ENCODE results near the gene SEC16A. TPM values are rescaled to one million over a fixed set of nuclear protein-coding genes. Genes with fewer than 3 reads are reported as not detected.

The SEC16A gene
- 56.2 and 64.3 TPM in 2 replicates for total RNA-seq

GRCh38 chr9:136482793-136483588, at the start of gene SEC16A:
SEC16A (minus strand) TSS chr9:136483040; CDS start chr9:136477615, 5,425 bp downstream.

GRCh38 chr9:136439481-136440408, 43.1 kb downstream of the SEC16A start, which contains the start of gene INPP5E:
INPP5E (minus strand) TSS chr9:136439845; CDS start chr9:136439419, 426 bp downstream.

GRCh38 chr9:136410500-136411287, 72.1 kb downstream of the SEC16A start, which contains the start of the genes ENTR1 and PMPCA:
ENTR1 (minus strand) TSS chr9:136410614; CDS start chr9:136410397, 217 bp downstream.
PMPCA (plus strand) TSS chr9:136410658; CDS start chr9:136410669, 11 bp downstream.

GRCh38 chr9:136400038-136400834, 82.6 kb downstream of the SEC16A start, which contains the start of gene SNAPC4:
SNAPC4 (minus strand) TSS chr9:136400170; CDS start chr9:136398428, 1,742 bp downstream.

Other genes starting within 250 kb of the SEC16A start
- gene QSOX2, start 237.2 kb downstream of the SEC16A start, total RNA-seq: 7.6 and 8.7 TPM in 2 replicates
- 0.05 TPM in 1 of 2 replicates, not detected in the other for gene CCDC187, start 178.9 kb downstream of the SEC16A start, total RNA-seq
- gene GPSM1, start 155.5 kb downstream of the SEC16A start, total RNA-seq: 24.2 and 27.2 TPM in 2 replicates
- gene DNLZ, start 119.3 kb downstream of the SEC16A start, total RNA-seq: 17.0 and 29.6 TPM in 2 replicates
- gene CARD9, start 109.4 kb downstream of the SEC16A start, total RNA-seq: 0.31 and 0.88 TPM in 2 replicates
- gene SNAPC4, start 82.9 kb downstream of the SEC16A start, total RNA-seq: 7.1 and 9.1 TPM in 2 replicates
- gene ENTR1, start 72.4 kb downstream of the SEC16A start, total RNA-seq: 32.2 and 43.2 TPM in 2 replicates
- gene PMPCA, start 72.4 kb downstream of the SEC16A start, total RNA-seq: 33.6 and 41.5 TPM in 2 replicates
- gene INPP5E, start 43.2 kb downstream of the SEC16A start, total RNA-seq: 6.2 and 8.0 TPM in 2 replicates
- gene NOTCH1, start 63.0 kb upstream of the SEC16A start, total RNA-seq: 17.6 and 23.4 TPM in 2 replicates
- 32.2 and 35.9 TPM in 2 replicates for gene EGFL7, start 179.9 kb upstream of the SEC16A start, total RNA-seq
- 42.3 and 45.0 TPM in 2 replicates for gene AGPAT2, start 204.4 kb upstream of the SEC16A start, total RNA-seq
- 5.4 and 9.2 TPM in 2 replicates for gene DIPK1B, start 229.5 kb upstream of the SEC16A start, total RNA-seq